ENCODE measurements around the gene BMPER.

BMPER gene

GRCh38 chr7:34191162-34191561 lies 285.8 kb downstream of the BMPER start:
- DNase-seq, result no peak

GRCh38 chr7:34191771-34192479 lies 286.6 kb downstream of the BMPER start:
- no peak for DNase-seq

DNA sequence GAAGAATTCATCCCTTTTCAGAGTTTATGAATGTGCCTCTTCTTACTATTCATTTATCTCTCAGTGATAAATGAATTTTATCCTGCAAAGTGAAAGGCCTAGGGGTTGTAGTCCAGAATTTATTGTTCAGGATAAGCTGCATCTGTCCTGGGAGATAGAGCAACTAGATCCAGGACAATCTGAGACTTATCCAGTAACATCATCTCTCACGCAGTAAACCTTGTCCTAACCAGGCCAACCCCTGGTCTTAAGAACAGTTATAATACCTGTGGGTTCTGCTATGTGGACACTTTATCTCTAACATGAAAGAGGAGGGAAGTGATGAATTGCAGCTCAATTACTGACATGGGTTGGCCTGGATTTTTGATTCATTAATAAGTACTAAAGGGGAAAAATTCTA lies 287.6 kb downstream of the BMPER start:
- no peak for DNase-seq

DNA sequence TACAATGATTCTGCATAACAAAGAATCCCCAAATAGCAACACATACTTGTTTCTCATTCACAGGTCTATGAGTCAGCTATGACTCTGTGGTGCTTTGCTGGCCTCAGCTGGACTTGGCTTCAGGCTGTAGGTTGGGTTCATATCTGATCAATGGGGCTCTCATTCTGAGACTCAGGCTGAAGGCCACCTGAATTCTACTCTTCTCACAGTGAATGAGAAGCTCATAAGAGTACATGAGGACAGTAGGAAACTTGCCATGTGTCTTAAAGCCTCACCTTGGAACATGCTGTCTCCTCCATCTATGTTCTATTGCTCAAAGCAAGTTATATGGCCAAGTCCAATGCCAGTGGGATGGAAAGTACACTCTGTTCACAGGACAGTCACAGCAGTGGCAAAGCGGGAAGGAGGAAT lies 292.9 kb downstream of the BMPER start:
- no peak for DNase-seq

Measured in activated CD8-positive, alpha-beta memory T cell treated with anti-CD3 and anti-CD28 coated beads, Interleukin-2, amount 50 U/mL, for 4 hours (primary cell).